IMR-90 (cell line): Measurements from ENCODE around the gene SLC25A2. TPM values are rescaled to one million over a fixed set of nuclear protein-coding genes. Genes with fewer than 3 reads are reported as not detected.
"Not testable (repeated sequence)": the region's sequence is repeated elsewhere in the genome, so short reads cannot be mapped to it uniquely, and the experiment has no call there.

ENCODE experiments used
- ATAC-seq: fragments of 200-7000 bp; cut with Tn5 transposase; 2 replicates; pipeline ENCODE4 v1.9.1; 2020; ENCODE audit warnings: low read depth, mild to moderate bottlenecking, moderate library complexity
- BruUV-seq: library from RNA; stranded (reverse); fragments of 400-500 nt; replicated peaks from 2 replicates; lab custom pipeline; 2021; lab: Mats Ljungman, UMichigan
- CTCF ChIA-PET: fragments of 300-600 bp; formaldehyde crosslinking; extraction: SDS; loops from one replicate; lab custom pipeline; 2021; ENCODE audit warnings: antibody characterized with exemption; lab: Yijun Ruan, JAX
- POLR2A ChIA-PET: fragments of 300-600 bp; sonication (Branson Sonifier 250); formaldehyde crosslinking; loops from one replicate; lab custom pipeline; 2022; ENCODE audit warnings: antibody characterized with exemption; ENCODE audit not compliant: unreplicated experiment; lab: Charles Lee
- DNase-seq: peaks from one replicate; pipeline ENCODE4 v3.0.0; 2013
- H2AFZ ChIP-seq: replicated peaks from 2 replicates; pipeline ENCODE3; 2013; ENCODE audit warnings: low read length, mild to moderate bottlenecking; ENCODE audit not compliant: poor library complexity
- H2AK5ac ChIP-seq: 2 replicates; pipeline ENCODE4 v1.6.1; 2013; ENCODE audit warnings: low read depth, low read length, inconsistent platforms
- H2AK9ac ChIP-seq: replicated peaks from 2 replicates; pipeline ENCODE3; 2013; ENCODE audit warnings: mild to moderate bottlenecking, low read depth, low read length, moderate library complexity; ENCODE audit not compliant: poor library complexity
- H2BK120ac ChIP-seq: 2 replicates; pipeline ENCODE4 v1.6.1; 2013; ENCODE audit warnings: low read depth, low read length, inconsistent platforms
- H2BK15ac ChIP-seq: 3 replicates; pipeline ENCODE4 v1.6.1; 2013; ENCODE audit warnings: low read depth, low read length, inconsistent platforms
- H2BK20ac ChIP-seq: 2 replicates; pipeline ENCODE4 v1.6.1; 2013; ENCODE audit warnings: low read depth, mild to moderate bottlenecking, inconsistent platforms, low read length, moderate library complexity
- H2BK5ac ChIP-seq: 2 replicates; pipeline ENCODE4 v1.6.1; 2013; ENCODE audit warnings: mild to moderate bottlenecking, low read depth, low read length, inconsistent platforms; ENCODE audit not compliant: poor library complexity, severe bottlenecking
- H3K14ac ChIP-seq: replicated peaks from 2 replicates; pipeline ENCODE4 v1.6.1; 2013; ENCODE audit warnings: low read depth, low read length, inconsistent platforms
- H3K18ac ChIP-seq: 2 replicates; pipeline ENCODE4 v1.6.1; 2013; ENCODE audit warnings: low read depth, low read length, control low read depth
- H3K23ac ChIP-seq: 2 replicates; pipeline ENCODE4 v1.6.1; 2013; ENCODE audit warnings: low read depth, low read length, inconsistent platforms
- H3K27ac ChIP-seq: 2 replicates; pipeline ENCODE4 v1.5.1; 2013; ENCODE audit warnings: mild to moderate bottlenecking, control low read depth, low read length; ENCODE audit not compliant: insufficient read depth
- H3K27me3 ChIP-seq: 2 replicates; pipeline ENCODE4 v1.6.1; 2013; ENCODE audit warnings: low read length; ENCODE audit not compliant: control insufficient read depth, insufficient read depth
- H3K36me3 ChIP-seq: 2 replicates; pipeline ENCODE4 v1.6.1; 2013; ENCODE audit warnings: low read length, mixed read lengths; ENCODE audit not compliant: control insufficient read depth, insufficient read depth
- H3K4ac ChIP-seq: 2 replicates; pipeline ENCODE4 v1.6.1; 2013; ENCODE audit warnings: low read depth, low read length, inconsistent platforms
- H3K4me1 ChIP-seq: 2 replicates; pipeline ENCODE4 v1.6.1; 2013; ENCODE audit warnings: low read length, mixed read lengths; ENCODE audit not compliant: control insufficient read depth, insufficient read depth
- H3K4me2 ChIP-seq: 2 replicates; pipeline ENCODE4 v1.6.1; 2013; ENCODE audit warnings: low read depth, mild to moderate bottlenecking, control low read depth, low read length, moderate library complexity
- H3K4me3 ChIP-seq: 2 replicates; pipeline ENCODE4 v1.5.1; 2013; ENCODE audit warnings: low read depth, mild to moderate bottlenecking, control low read depth, low read length, moderate library complexity; ENCODE audit not compliant: insufficient read depth
- H3K56ac ChIP-seq: 2 replicates; pipeline ENCODE4 v1.6.1; 2013; ENCODE audit warnings: low read length, inconsistent platforms; ENCODE audit not compliant: insufficient read depth; ENCODE audit errors: extremely low read depth
- H3K79me1 ChIP-seq, 2 experiments: 2 replicates each; pipeline ENCODE4 v1.6.1; 2013; ENCODE audit warnings: low read length in 2 of 2, inconsistent platforms in 1 of 2, low read depth in 1 of 2
- H3K9ac ChIP-seq: 2 replicates; pipeline ENCODE4 v1.6.1; 2013; ENCODE audit warnings: low read depth, low read length, control low read depth
- H3K9me1 ChIP-seq: 2 replicates; pipeline ENCODE4 v1.6.1; 2013; ENCODE audit warnings: low read length, inconsistent platforms; ENCODE audit not compliant: insufficient read depth
- H3K9me3 ChIP-seq: 2 replicates; pipeline ENCODE4 v1.6.1; 2013; ENCODE audit warnings: low read length; ENCODE audit not compliant: control insufficient read depth, insufficient read depth
- H4K20me1 ChIP-seq: 2 replicates; pipeline ENCODE4 v1.6.1; 2013; ENCODE audit warnings: low read length, inconsistent platforms; ENCODE audit not compliant: insufficient read depth
- H4K5ac ChIP-seq: 2 replicates; pipeline ENCODE4 v1.6.1; 2013; ENCODE audit warnings: mild to moderate bottlenecking, low read depth, low read length, control low read depth
- H4K8ac ChIP-seq, 2 experiments: 2 replicates each; pipeline ENCODE4 v1.6.1; 2013; ENCODE audit warnings: low read depth in 2 of 2, low read length in 2 of 2, control low read depth in 1 of 2, inconsistent platforms in 1 of 2
- H4K91ac ChIP-seq: 2 replicates; pipeline ENCODE4 v1.6.1; 2013; ENCODE audit warnings: low read depth, low read length, inconsistent platforms; ENCODE audit not compliant: insufficient read depth
- WGBS, 2 experiments: methylation state at CpG; one replicate each; pipeline versions ENCODE4 v1.1.5 to v1.1.7; 2013; ENCODE audit warnings: missing lambda C conversion rate in 2 of 2; ENCODE audit not compliant: insufficient read length in 1 of 2; ENCODE audit errors: extremely low coverage in 2 of 2; 5-methylcytosine and 5-hydroxymethylcytosine counted together
- dilution Hi-C: fragments of 300-500 bp; cut with HindIII; formaldehyde crosslinking; loops from one replicate; pipeline ENCODE4 v1.14.3; 2018; ENCODE audit warnings: low sequenced_read_pairs; ENCODE audit not compliant: unreplicated experiment
- in situ Hi-C: fragments of 300-500 bp; cut with MboI; formaldehyde crosslinking; loops from 3 replicates; pipeline ENCODE4 v1.14.3; 2019; ENCODE audit warnings: low sequenced_read_pairs, inconsistent platforms, mixed read lengths
- intact Hi-C: fragments of 100-400 bp; cut with micrococcal nuclease; formaldehyde crosslinking; loops from 2 replicates; pipeline ENCODE4 v1.10.0; 2022
- polyA plus RNA-seq, 3 experiments: library from polyadenylated mRNA; depleted of rRNA; stranded (reverse); fragments of >200 nt; gene quantifications; 2 replicates each; pipeline ENCODE4 v1.2.3, GENCODE V29; 2012; ENCODE audit warnings: low replicate concordance in 1 of 3
- total RNA-seq: library from RNA; depleted of rRNA; stranded (reverse); fragments of >200 nt; gene quantifications from 2 replicates; pipeline ENCODE4 v1.2.3, GENCODE V29; 2012

The SLC25A2 gene
- total and polyA plus RNA-seq, 2 of the 4 experiments (the other 2 are of a cell fraction): not detected

- H3K14ac ChIP-seq, DNase-seq, H3K18ac ChIP-seq, H3K4me1 ChIP-seq, H3K36me3 ChIP-seq, H2AFZ ChIP-seq, H4K5ac ChIP-seq, in situ Hi-C loops, H3K79me1 ChIP-seq, H3K4me3 ChIP-seq, H4K20me1 ChIP-seq, ATAC-seq, H2AK5ac ChIP-seq, H4K8ac ChIP-seq, H2BK15ac ChIP-seq, H3K4ac ChIP-seq, CTCF ChIA-PET, BruUV-seq, H3K9ac ChIP-seq, POLR2A ChIA-PET, H2BK120ac ChIP-seq, dilution Hi-C loops, H2AK9ac ChIP-seq, H3K27ac ChIP-seq, intact Hi-C loops, H4K91ac ChIP-seq, H3K4me2 ChIP-seq, H2BK20ac ChIP-seq, H2BK5ac ChIP-seq, H3K9me1 ChIP-seq, H3K27me3 ChIP-seq, H3K56ac ChIP-seq, H3K23ac ChIP-seq: not testable (repeated sequence)
- WGBS, 2 experiments: 31% methylated on average over 10 of the region's 39 CpGs; no CpG with 5 or more reads in 1 of the 2 experiments
- peaks cover 31% of the 10 kb centered on the region for H3K9me3 ChIP-seq
Measured at GRCh38 chr5:141332571-141332970, 28.7 kb upstream of the SLC25A2 start.
